Small intestine (tissue), 7 donors: ENCODE results near the gene TMCC3. TPM values are rescaled to one million over a fixed set of nuclear protein-coding genes. Genes with fewer than 3 reads are reported as not detected.

ENCODE experiments used
- DNase-seq, 2 donors: peaks; one replicate each; pipeline versions ENCODE4 v3.0.0 to v3.0.0-alpha.2; 2013
- FAIRE-seq: peaks from 2 replicates; lab custom pipeline; 2012; peaks lifted over from hg19 to GRCh38; lab: Jason Lieb, UNC
- H3K27ac ChIP-seq, 3 donors: one replicate each; pipeline ENCODE4 v1.5.1; 2013; ENCODE audit warnings: low read length in 2 of 3, mild to moderate bottlenecking in 2 of 3, control low read depth in 1 of 3, inconsistent platforms in 1 of 3, low read depth in 1 of 3, moderate library complexity in 1 of 3
- H3K27me3 ChIP-seq, 3 donors: one replicate each; pipeline ENCODE4 v1.6.1; 2013; ENCODE audit warnings: low read length in 3 of 3, inconsistent platforms in 1 of 3; ENCODE audit not compliant: control insufficient read depth in 3 of 3, insufficient read depth in 3 of 3
- H3K36me3 ChIP-seq, 3 donors: one replicate each; pipeline ENCODE4 v1.6.1; 2013; ENCODE audit warnings: low read length in 3 of 3, inconsistent platforms in 1 of 3, low read depth in 1 of 3, mild to moderate bottlenecking in 1 of 3, moderate library complexity in 1 of 3; ENCODE audit not compliant: control insufficient read depth in 3 of 3, insufficient read depth in 2 of 3
- H3K4me1 ChIP-seq, 3 donors: one replicate each; pipeline ENCODE4 v1.6.1; 2013; ENCODE audit warnings: low read length in 2 of 3, inconsistent platforms in 1 of 3, low read depth in 1 of 3, mild to moderate bottlenecking in 1 of 3, moderate library complexity in 1 of 3; ENCODE audit not compliant: control insufficient read depth in 3 of 3, insufficient read depth in 2 of 3
- H3K4me3 ChIP-seq, 3 donors: one replicate each; pipeline ENCODE4 v1.5.1; 2013; ENCODE audit warnings: low read length in 3 of 3, control low read depth in 1 of 3, inconsistent platforms in 1 of 3, low read depth in 1 of 3, mild to moderate bottlenecking in 1 of 3, moderate library complexity in 1 of 3
- H3K9me3 ChIP-seq, 2 donors: one replicate each; pipeline ENCODE4 v1.6.1; 2013; ENCODE audit warnings: low read depth in 1 of 2, low read length in 1 of 2; ENCODE audit not compliant: control insufficient read depth in 2 of 2, insufficient read depth in 1 of 2
- WGBS, 3 donors: extraction: QIAGEN DNeasy Blood & Tissue Kit; methylation state at CpG; one replicate each; pipeline ENCODE4 v1.1.7; 2013; 5-methylcytosine and 5-hydroxymethylcytosine counted together
- polyA plus RNA-seq, 4 donors: library from polyadenylated mRNA; stranded (reverse) in 3 of 4; unstranded in 1 of 4; fragments of 200-250 nt in 3 of 4; fragments of 120-200 nt in 1 of 4; gene quantifications; one replicate each; pipeline versions ENCODE4 v1.2.1 to v1.2.3, GENCODE V29; 2013
- donor health status: healthy with polysubstance abuse.
- donor health status: control.
- donor health status: control.
- donor health status: Bipolar disorder and iron deficiency.
- donor health status: healthy.

Gene TMCC3
- polyA plus RNA-seq, 4 donors: 8.6 to 23.9 (median 14.3) TPM

DNA sequence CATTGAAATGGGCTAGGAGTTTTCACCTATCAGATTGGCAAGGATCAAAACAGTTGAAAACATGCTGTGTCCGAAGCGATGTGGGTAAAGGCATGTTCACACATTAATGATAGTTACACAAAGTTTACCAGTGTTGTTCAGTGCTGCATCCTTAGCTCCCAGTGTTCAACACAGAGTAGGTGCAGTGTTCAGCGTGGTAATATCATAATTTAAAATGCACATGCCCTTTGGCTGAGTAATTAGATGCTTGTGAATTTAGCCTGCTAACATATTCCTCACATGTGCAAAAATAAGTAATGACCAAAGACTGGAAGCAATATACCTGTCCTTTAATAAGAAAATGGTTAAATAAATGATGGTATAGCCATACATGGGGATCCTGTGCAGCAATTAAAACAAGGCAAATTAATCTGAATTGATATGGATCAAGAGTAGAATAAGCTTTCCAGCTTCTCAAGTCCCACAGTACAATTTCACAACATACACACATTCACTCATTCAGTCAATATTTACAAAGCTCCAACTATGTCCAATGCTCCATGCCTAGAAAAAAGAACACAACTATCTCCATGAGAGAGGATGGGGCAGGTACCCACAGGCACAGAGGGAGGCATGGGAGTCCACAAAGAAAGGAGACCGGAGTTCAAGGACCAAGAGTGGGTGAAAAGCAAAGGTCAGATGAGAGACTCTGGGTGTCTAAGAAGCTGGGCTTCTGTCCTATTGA lies 12.8 kb downstream of the TMCC3 start:
- Histone ChIP-seq H3K27ac (no peak overlapping the region), H3K36me3 (no peaks in the 10 kb centered on the region), H3K4me1 (no peaks in the 10 kb centered on the region), H3K27me3 (no peaks in the 10 kb centered on the region), H3K9me3 (no peaks in the 10 kb centered on the region), H3K4me3 (no peak overlapping the region)
- WGBS, 3 donors: 93 to 95% (median 95%) methylated on average over 4 of the region's 4 CpGs
- FAIRE-seq (no peak), DNase-seq (no peak)

DNA sequence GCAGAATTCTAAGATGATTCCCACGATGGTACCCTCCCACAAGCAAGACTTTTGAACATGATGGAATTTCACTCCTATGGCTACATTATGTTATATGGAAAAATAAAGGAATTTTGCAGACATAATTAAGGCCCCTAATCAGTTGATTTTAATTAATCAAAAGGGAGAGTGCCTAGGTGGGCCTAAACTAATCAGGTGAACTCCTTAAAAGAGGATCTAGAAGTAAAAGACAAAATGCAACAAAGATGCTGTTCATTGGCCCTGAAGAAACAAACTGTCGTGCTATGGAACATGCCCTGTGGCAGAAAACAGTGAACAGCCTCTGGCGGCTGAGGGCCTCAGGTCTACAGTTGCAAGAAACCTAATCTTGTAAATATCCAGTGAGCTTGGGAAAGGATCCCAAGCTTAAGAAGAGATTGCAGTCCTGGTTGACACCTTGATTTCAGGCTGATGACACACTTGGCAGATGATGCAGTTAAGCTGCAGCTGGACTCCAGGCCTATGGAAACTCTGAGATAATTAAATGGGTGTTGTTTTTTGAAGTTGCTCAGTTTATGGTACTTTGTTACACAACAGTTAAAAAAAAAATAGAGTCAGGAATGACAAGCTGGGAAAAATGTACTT lies 13.8 kb downstream of the TMCC3 start:
- Histone ChIP-seq H3K36me3 (no peaks in the 10 kb centered on the region), H3K4me3 (no peak overlapping the region), H3K27me3 (no peaks in the 10 kb centered on the region), H3K9me3 (no peaks in the 10 kb centered on the region), H3K27ac (no peak overlapping the region), H3K4me1 (no peaks in the 10 kb centered on the region)
- WGBS, 3 donors: 72 to 82% (median 79%) methylated on average over 3 of the region's 3 CpGs
- FAIRE-seq: no peak
- DNase-seq: peak in 1 of 2 donors; percentile 55

DNA sequence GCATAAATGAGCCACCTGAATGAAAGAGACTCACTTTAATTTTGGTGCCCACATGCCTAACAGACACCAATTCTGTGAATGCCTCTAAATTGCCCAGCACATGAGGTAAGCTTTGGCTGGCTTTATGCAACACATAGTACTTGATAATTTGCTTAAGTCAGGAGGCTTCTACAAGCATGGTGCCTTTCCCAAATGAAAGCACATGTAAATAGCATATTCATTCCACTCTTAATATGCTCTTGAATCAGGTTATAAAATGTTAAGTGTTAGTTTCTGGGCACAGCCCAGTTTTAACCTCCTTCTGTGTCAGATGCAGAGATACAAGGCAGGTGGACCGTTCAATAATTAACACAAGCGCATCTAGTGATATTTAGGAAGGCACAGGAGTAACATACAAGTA lies 15.6 kb downstream of the TMCC3 start:
- Histone ChIP-seq H3K4me1 (no peaks in the 10 kb centered on the region), H3K9me3 (no peaks in the 10 kb centered on the region), H3K27me3 (no peaks in the 10 kb centered on the region), H3K4me3 (no peak overlapping the region), H3K36me3 (no peaks in the 10 kb centered on the region), H3K27ac (no peak overlapping the region)
- FAIRE-seq: no peak
- DNase-seq: no peak
- WGBS, 3 donors: 46 to 83% (median 71%) methylated on average over 2 of the region's 2 CpGs

DNA sequence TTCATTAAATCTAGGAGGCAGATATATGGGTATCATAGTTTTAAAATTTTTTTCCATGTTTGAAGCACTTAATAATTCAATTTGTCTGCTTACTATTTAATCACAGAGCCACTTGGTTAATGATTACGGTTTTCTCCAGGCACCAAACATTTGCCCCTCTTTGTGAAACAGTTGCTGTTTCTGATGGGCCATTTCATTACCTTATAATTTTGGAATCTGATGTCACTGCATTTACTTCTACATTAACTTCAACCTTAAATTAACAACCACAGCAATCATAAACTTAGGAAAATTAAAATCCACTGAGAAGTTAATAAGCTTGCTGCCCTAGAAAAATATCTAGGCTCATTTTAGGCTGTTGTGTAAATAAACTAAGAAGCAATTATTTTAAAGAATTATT lies 17.0 kb downstream of the TMCC3 start:
- Histone ChIP-seq H3K4me3 (no peak overlapping the region), H3K27me3 (no peaks in the 10 kb centered on the region), H3K27ac (no peak overlapping the region), H3K4me1 (no peaks in the 10 kb centered on the region), H3K36me3 (no peaks in the 10 kb centered on the region), H3K9me3 (no peaks in the 10 kb centered on the region)
- WGBS, 3 donors: 87 to 91% (median 89%) methylated on average over 1 of the region's 1 CpG
- FAIRE-seq (no peak), DNase-seq (no peak)

DNA sequence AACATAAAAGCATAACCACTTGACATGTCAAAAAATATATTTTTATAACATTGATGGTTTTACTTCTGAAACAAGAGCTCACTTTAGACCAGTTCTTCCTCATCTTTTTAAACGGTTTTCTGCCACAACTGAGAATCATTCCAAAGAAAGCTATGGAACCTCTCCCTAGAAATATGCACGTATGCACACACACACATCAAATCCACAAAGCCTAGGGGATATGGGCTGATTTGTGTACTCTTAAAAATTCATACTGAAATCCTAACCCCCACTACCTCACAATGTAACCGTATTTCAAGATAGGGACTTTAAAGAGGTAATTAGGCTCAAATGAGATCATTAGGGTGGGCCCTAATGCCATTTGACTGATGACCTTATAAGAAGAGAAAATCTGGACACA lies 19.3 kb downstream of the TMCC3 start:
- H3K27ac ChIP-seq: no peak overlapping the region
- no peak overlapping the region for H3K4me3 ChIP-seq
- no peaks in the 10 kb centered on the region for H3K36me3 ChIP-seq
- 89 to 91% (median 90%) methylated on average over 3 of the region's 3 CpGs for WGBS, 3 donors
- no peak for DNase-seq
- H3K9me3 ChIP-seq: no peaks in the 10 kb centered on the region
- no peaks in the 10 kb centered on the region for H3K27me3 ChIP-seq
- no peak for FAIRE-seq
- H3K4me1 ChIP-seq: no peaks in the 10 kb centered on the region

DNA sequence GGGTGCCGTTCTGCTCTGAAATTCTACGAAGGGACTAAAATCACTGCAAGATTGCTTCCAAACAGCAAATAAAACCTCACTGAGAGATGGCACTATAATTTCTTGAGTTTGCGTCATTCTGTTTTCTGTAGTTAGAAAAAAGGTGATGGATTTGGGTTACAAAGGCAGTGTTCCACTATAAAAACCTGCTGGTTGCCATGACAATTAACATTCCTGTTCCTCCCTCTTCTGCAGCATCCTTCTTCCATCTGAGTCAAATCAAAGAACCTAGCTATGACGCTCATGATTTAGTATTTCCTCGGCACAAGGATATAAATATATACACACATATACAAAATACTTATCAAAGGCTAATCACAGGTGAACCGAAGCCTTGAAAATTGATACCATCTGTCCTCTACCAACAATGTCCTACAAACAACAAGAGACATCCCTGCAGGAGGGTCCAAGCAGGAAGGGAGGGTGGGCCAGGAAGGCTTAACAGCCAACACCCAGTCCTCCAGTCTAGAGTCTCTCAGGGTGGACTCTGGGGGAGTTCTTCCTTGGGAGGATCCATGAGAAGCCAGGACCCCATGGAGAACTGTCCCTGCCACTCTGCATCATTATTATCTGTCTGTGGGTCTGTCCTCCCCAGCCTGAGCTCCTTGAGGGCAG lies 21.4 kb downstream of the TMCC3 start:
- WGBS, 3 donors: 93 to 96% (median 94%) methylated on average over 6 of the region's 6 CpGs
- no peak for DNase-seq
- H3K36me3 ChIP-seq: no peaks in the 10 kb centered on the region
- H3K4me3 ChIP-seq: no peak overlapping the region
- no peaks in the 10 kb centered on the region for H3K27me3 ChIP-seq
- no peaks in the 10 kb centered on the region for H3K9me3 ChIP-seq
- no peaks in the 10 kb centered on the region for H3K4me1 ChIP-seq
- no peak overlapping the region for H3K27ac ChIP-seq
- no peak for FAIRE-seq

DNA sequence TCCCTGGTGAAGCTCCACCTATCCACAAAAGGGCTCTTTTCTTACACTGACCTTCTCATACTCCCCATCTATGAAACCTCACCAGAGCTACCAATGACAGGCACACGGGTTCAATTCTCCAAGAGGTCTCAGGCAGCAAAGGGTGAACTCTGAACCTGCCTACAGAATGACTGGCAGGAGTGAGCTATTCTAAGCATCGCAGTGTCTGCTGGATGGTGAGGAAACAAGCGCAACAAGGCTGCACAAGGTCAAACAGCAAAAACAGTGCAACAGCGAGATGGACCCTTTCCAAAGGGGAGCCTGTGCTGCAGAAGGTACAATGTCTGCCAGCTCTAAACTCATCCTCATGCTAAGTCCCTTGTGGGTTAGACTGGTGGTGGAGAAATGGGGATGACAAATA lies 22.0 kb downstream of the TMCC3 start:
- 91 to 95% (median 94%) methylated on average over 4 of the region's 4 CpGs for WGBS, 3 donors
- no peaks in the 10 kb centered on the region for H3K27me3 ChIP-seq
- H3K4me1 ChIP-seq: peaks cover 0 to under 1% (median 0%) of the 10 kb centered on the region in 3 donors
- H3K36me3 ChIP-seq: no peaks in the 10 kb centered on the region
- H3K4me3 ChIP-seq: no peak overlapping the region
- no peak overlapping the region for H3K27ac ChIP-seq
- H3K9me3 ChIP-seq: no peaks in the 10 kb centered on the region
- FAIRE-seq: no peak
- no peak for DNase-seq

DNA sequence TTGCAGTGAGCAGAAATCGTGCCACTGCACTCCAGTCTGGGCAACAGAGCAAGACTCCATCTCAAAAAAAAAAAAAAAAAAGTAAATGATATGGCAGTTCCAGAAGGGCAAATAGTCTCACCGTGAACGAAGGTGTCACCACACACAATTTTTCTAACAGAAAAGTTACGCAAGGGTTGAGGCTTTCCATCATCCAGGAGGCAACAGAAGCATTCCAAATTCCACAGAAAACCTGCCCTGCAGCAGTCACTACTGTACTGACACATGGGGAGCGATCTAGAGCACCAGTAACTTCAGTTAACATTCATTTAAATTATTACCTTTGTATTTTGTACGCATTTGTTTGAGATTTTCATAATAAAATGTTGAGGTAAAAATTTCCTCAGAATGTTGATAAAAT lies 24.8 kb downstream of the TMCC3 start:
- 94 to 95% (median 94%) methylated on average over 6 of the region's 6 CpGs for WGBS, 3 donors
- Histone ChIP-seq H3K36me3 (no peaks in the 10 kb centered on the region), H3K4me3 (no peak overlapping the region), H3K4me1 (peaks cover 5 to 26% (median 10%) of the 10 kb centered on the region in 3 donors), H3K27ac (no peak overlapping the region), H3K27me3 (no peaks in the 10 kb centered on the region), H3K9me3 (no peaks in the 10 kb centered on the region)
- DNase-seq: no peak
- no peak for FAIRE-seq
